H9 (cell line): ENCODE data around the gene MSX2. TPM values are rescaled to one million over a fixed set of nuclear protein-coding genes. Genes with fewer than 3 reads are reported as not detected.

ENCODE experiments used
- DNase-seq: peaks from one replicate; pipeline ENCODE4 v3.0.0-alpha.2; 2017
- H2AFZ ChIP-seq: one replicate; pipeline ENCODE4 v1.6.1; 2013; ENCODE audit warnings: mild to moderate bottlenecking, low read length, control low read depth, moderate library complexity
- H2AK5ac ChIP-seq: 2 replicates; pipeline ENCODE4 v1.6.1; 2013; ENCODE audit warnings: low read length, control low read depth, mixed read lengths; ENCODE audit not compliant: insufficient read length
- H2BK120ac ChIP-seq: one replicate; pipeline ENCODE4 v1.6.1; 2013; ENCODE audit warnings: low read depth, mild to moderate bottlenecking, low read length, control low read depth, inconsistent platforms; ENCODE audit not compliant: poor library complexity, severe bottlenecking
- H2BK12ac ChIP-seq: 2 replicates; pipeline ENCODE4 v1.6.1; 2013; ENCODE audit warnings: low read length, control low read depth, mixed read lengths, low read depth; ENCODE audit not compliant: insufficient read length
- H2BK15ac ChIP-seq: 2 replicates; pipeline ENCODE4 v1.6.1; 2013; ENCODE audit warnings: low read depth, low read length, control low read depth
- H2BK20ac ChIP-seq: one replicate; pipeline ENCODE4 v1.6.1; 2013; ENCODE audit warnings: low read depth, mild to moderate bottlenecking, low read length, control low read depth, inconsistent platforms; ENCODE audit not compliant: poor library complexity, severe bottlenecking
- H2BK5ac ChIP-seq: 2 replicates; pipeline ENCODE4 v1.6.1; 2013; ENCODE audit warnings: low read length, control low read depth, mixed read lengths; ENCODE audit not compliant: insufficient read length
- H3K14ac ChIP-seq: 2 replicates; pipeline ENCODE4 v1.6.1; 2013; ENCODE audit warnings: low read length, control low read depth; ENCODE audit not compliant: insufficient read depth
- H3K18ac ChIP-seq: 2 replicates; pipeline ENCODE4 v1.6.1; 2013; ENCODE audit warnings: low read depth, mild to moderate bottlenecking, mixed read lengths, low read length, control low read depth; ENCODE audit not compliant: insufficient read length
- H3K23ac ChIP-seq: 2 replicates; pipeline ENCODE4 v1.6.1; 2013; ENCODE audit warnings: low read length, control low read depth, mixed read lengths, low read depth; ENCODE audit not compliant: insufficient read length
- H3K23me2 ChIP-seq: 2 replicates; pipeline ENCODE4 v1.6.1; 2013; ENCODE audit warnings: low read depth, mild to moderate bottlenecking, mixed read lengths, low read length, control low read depth; ENCODE audit not compliant: insufficient read length, poor library complexity, severe bottlenecking
- H3K27ac ChIP-seq: 2 replicates; pipeline ENCODE4 v1.5.1; 2013; ENCODE audit warnings: low read length, control low read depth, mixed read lengths, low read depth; ENCODE audit not compliant: insufficient read length
- H3K27me3 ChIP-seq: 2 replicates; pipeline ENCODE4 v1.6.1; 2013; ENCODE audit warnings: low read length, control low read depth, inconsistent platforms; ENCODE audit not compliant: insufficient read depth
- H3K4ac ChIP-seq: 2 replicates; pipeline ENCODE4 v1.6.1; 2013; ENCODE audit warnings: low read depth, mild to moderate bottlenecking, control low read depth, inconsistent platforms, low read length, moderate library complexity
- H3K4me1 ChIP-seq: 2 replicates; pipeline ENCODE4 v1.6.1; 2013; ENCODE audit warnings: low read length, control low read depth, inconsistent platforms; ENCODE audit not compliant: insufficient read depth
- H3K4me2 ChIP-seq: 2 replicates; pipeline ENCODE4 v1.6.1; 2013; ENCODE audit warnings: low read length, control low read depth, mixed read lengths; ENCODE audit not compliant: insufficient read length, insufficient read depth
- H3K56ac ChIP-seq: 2 replicates; pipeline ENCODE4 v1.6.1; 2013; ENCODE audit warnings: low read depth, mild to moderate bottlenecking, mixed read lengths, low read length, control low read depth; ENCODE audit not compliant: insufficient read length
- H3K79me1 ChIP-seq: 2 replicates; pipeline ENCODE4 v1.6.1; 2013; ENCODE audit warnings: low read depth, mild to moderate bottlenecking, moderate library complexity, low read length, control low read depth, inconsistent platforms; ENCODE audit not compliant: insufficient read depth, poor library complexity, severe bottlenecking
- H3K79me2 ChIP-seq: 2 replicates; pipeline ENCODE4 v1.6.1; 2013; ENCODE audit warnings: low read length, control low read depth, inconsistent platforms; ENCODE audit not compliant: insufficient read depth
- H3K9ac ChIP-seq: 2 replicates; pipeline ENCODE4 v1.6.1; 2013; ENCODE audit warnings: low read length, control low read depth, mixed read lengths; ENCODE audit not compliant: insufficient read length; ENCODE audit errors: extremely low read depth
- H3K9me3 ChIP-seq: one replicate; pipeline ENCODE4 v1.6.1; 2013; ENCODE audit warnings: low read depth, low read length, inconsistent platforms; ENCODE audit not compliant: control insufficient read depth
- H3T11ph ChIP-seq: one replicate; pipeline ENCODE4 v1.6.1; 2013; ENCODE audit warnings: mild to moderate bottlenecking, low read length, control low read depth, inconsistent platforms
- H4K20me1 ChIP-seq: one replicate; pipeline ENCODE4 v1.6.1; 2013; ENCODE audit not compliant: control insufficient read depth, insufficient read length, insufficient read depth
- H4K5ac ChIP-seq: 2 replicates; pipeline ENCODE4 v1.6.1; 2013; ENCODE audit warnings: low read depth, mild to moderate bottlenecking, mixed read lengths, low read length, control low read depth; ENCODE audit not compliant: insufficient read length
- H4K8ac ChIP-seq: replicated peaks from 2 replicates; pipeline ENCODE4 v1.6.1; 2013; ENCODE audit warnings: low read length, control low read depth, mixed read lengths, low read depth; ENCODE audit not compliant: insufficient read length
- H4K91ac ChIP-seq: 2 replicates; pipeline ENCODE4 v1.6.1; 2013; ENCODE audit warnings: low read depth, mild to moderate bottlenecking, moderate library complexity, mixed read lengths, low read length, control low read depth; ENCODE audit not compliant: insufficient read length
- H3K27ac Mint-ChIP-seq, 3 experiments: 2 replicates in 2 of 3; 3 replicates in 1 of 3; pipeline ENCODE4 v1.8.0; 2020 to 2021; ENCODE audit warnings: mixed read lengths in 3 of 3, mild to moderate bottlenecking in 1 of 3, moderate library complexity in 1 of 3
- H3K27me3 Mint-ChIP-seq: 2 replicates; pipeline ENCODE4 v1.8.0; 2021; ENCODE audit warnings: low read depth, mild to moderate bottlenecking, moderate library complexity, mixed read lengths
- H3K36me3 Mint-ChIP-seq, 3 experiments: 2 replicates in 2 of 3; 3 replicates in 1 of 3; pipeline ENCODE4 v1.8.0; 2020 to 2021; ENCODE audit warnings: low read depth in 3 of 3, mixed read lengths in 3 of 3; ENCODE audit not compliant: insufficient read depth in 1 of 3
- H3K4me1 Mint-ChIP-seq, 2 experiments: 2 replicates each; pipeline ENCODE4 v1.8.0; 2020; ENCODE audit warnings: mixed read lengths in 2 of 2
- H3K4me3 Mint-ChIP-seq, 2 experiments: 2 replicates in 1 of 2; 3 replicates in 1 of 2; pipeline ENCODE4 v1.8.0; 2020 to 2021; ENCODE audit warnings: mild to moderate bottlenecking in 2 of 2, mixed read lengths in 2 of 2, moderate library complexity in 1 of 2
- H3K9me3 Mint-ChIP-seq, 2 experiments: 2 replicates in 1 of 2; 3 replicates in 1 of 2; pipeline ENCODE4 v1.8.0; 2020; ENCODE audit warnings: mild to moderate bottlenecking in 2 of 2, mixed read lengths in 2 of 2, moderate library complexity in 1 of 2
- CTCF ChIP-seq: fragments of 200-600 bp; sonication (generic); conservative IDR thresholded peaks from 3 replicates; pipeline ENCODE4 v1.8.0; 2021; ENCODE audit warnings: antibody characterized with exemption, mild to moderate bottlenecking
- WGBS: extraction: QIAGEN DNeasy Blood & Tissue Kit; methylation state at CpG from one replicate; pipeline ENCODE4 v1.1.7; 2013; ENCODE audit warnings: missing lambda C conversion rate, low lambda C conversion rate, mixed read lengths; ENCODE audit not compliant: insufficient read length; ENCODE audit errors: extremely low coverage; 5-methylcytosine and 5-hydroxymethylcytosine counted together
- total RNA-seq: library from RNA; stranded (reverse); gene quantifications from 2 replicates; pipeline ENCODE4 v1.2.1, GENCODE V29; 2021

Gene MSX2
- total RNA-seq, 1 experiment from 2014 or later = 0.35 TPM

GRCh38 chr5:174764309-174764708 lies 39.9 kb downstream of the MSX2 start:
- no peaks in the 10 kb centered on the region for H3K27me3 ChIP-seq
- no peak overlapping the region for H4K91ac ChIP-seq
- Mint-ChIP-seq H3K4me1 (no peaks in the 10 kb centered on the region), H3K9me3 (no peaks in the 10 kb centered on the region), H3K27me3 (peaks cover 13% of the 10 kb centered on the region), H3K27ac (no peak overlapping the region), H3K36me3 (no peaks in the 10 kb centered on the region), H3K4me3 (no peak overlapping the region)
- no peak overlapping the region for H2BK120ac ChIP-seq
- no peaks in the 10 kb centered on the region for H4K20me1 ChIP-seq
- no peak overlapping the region for H3K14ac ChIP-seq
- no peak overlapping the region for H3K27ac ChIP-seq
- H3K4ac ChIP-seq = no peak overlapping the region
- H3K9ac ChIP-seq = no peak overlapping the region
- DNase-seq = no peak
- WGBS = no CpG with 5 or more reads among the region's 10 CpGs
- H2BK5ac ChIP-seq = no peak overlapping the region
- no peak overlapping the region for H4K8ac ChIP-seq
- no peak overlapping the region for H3K23ac ChIP-seq
- no peak overlapping the region for H4K5ac ChIP-seq
- H3K18ac ChIP-seq = no peak overlapping the region
- no peak overlapping the region for H2BK20ac ChIP-seq
- H3K4me2 ChIP-seq = no peak overlapping the region
- no peak overlapping the region for H3K56ac ChIP-seq
- no peaks in the 10 kb centered on the region for H3K4me1 ChIP-seq
- H3K79me1 ChIP-seq = no peaks in the 10 kb centered on the region
- H3K79me2 ChIP-seq = no peaks in the 10 kb centered on the region
- no peak for TF ChIP-seq CTCF
- no peak overlapping the region for H3T11ph ChIP-seq
- no peak overlapping the region for H2BK12ac ChIP-seq
- no peak overlapping the region for H2AFZ ChIP-seq
- no peaks in the 10 kb centered on the region for H3K23me2 ChIP-seq
- H2AK5ac ChIP-seq = no peak overlapping the region
- no peaks in the 10 kb centered on the region for H3K9me3 ChIP-seq
- H2BK15ac ChIP-seq = no peak overlapping the region
